Suppressor macrophage (primary cell): ENCODE data around the gene RNF187.
"Not testable (repeated sequence)": the region's sequence is repeated elsewhere in the genome, so short reads cannot be mapped to it uniquely, and the experiment has no call there.

Experiments used
- DNase-seq, 4 experiments: peaks; one replicate each; pipeline ENCODE4 v3.0.0-alpha.2; 2020 to 2022

The RNF187 gene

DNA sequence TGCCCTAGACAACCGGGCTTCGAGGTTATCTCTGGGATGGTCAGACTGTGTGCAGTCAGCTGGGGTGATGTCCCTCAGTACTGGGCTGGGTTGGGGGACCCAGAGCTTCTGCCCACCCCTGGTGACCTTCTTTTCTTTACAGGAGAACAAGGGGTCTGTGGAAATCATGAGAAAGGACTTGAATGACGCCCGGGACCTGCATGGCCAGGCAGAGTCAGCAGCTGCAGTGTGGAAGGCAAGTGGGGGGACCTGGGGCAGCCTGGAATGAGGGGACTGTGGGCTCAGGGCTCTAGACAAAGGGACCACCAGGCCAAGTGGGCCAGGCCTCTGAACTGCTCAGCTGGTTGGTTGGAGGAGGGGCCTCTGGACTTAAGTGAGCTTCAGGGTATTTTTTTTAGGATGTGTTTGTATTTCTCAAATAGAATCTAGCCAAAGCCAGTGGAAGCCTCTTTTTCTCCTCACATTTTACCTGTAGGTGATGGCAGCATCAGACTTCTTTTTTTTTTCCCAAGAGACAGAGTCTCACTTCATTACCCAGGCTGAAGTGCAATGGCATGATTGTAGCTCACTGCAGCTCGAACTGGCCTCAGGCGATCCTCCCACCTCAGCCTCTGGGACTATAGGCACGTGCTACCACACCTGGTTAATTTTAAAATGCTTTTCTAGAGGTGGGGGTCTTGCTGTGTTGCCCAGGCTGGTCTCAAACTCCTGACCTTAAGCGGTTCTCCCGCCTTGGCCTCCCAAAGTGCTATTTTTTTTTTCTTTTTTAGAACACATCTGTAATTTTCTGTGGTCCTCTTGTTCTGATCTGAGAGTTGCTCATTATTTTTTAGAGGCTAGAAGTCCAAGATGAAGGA lies 1.9 kb downstream of the RNF187 start:
- no peak for DNase-seq

DNA sequence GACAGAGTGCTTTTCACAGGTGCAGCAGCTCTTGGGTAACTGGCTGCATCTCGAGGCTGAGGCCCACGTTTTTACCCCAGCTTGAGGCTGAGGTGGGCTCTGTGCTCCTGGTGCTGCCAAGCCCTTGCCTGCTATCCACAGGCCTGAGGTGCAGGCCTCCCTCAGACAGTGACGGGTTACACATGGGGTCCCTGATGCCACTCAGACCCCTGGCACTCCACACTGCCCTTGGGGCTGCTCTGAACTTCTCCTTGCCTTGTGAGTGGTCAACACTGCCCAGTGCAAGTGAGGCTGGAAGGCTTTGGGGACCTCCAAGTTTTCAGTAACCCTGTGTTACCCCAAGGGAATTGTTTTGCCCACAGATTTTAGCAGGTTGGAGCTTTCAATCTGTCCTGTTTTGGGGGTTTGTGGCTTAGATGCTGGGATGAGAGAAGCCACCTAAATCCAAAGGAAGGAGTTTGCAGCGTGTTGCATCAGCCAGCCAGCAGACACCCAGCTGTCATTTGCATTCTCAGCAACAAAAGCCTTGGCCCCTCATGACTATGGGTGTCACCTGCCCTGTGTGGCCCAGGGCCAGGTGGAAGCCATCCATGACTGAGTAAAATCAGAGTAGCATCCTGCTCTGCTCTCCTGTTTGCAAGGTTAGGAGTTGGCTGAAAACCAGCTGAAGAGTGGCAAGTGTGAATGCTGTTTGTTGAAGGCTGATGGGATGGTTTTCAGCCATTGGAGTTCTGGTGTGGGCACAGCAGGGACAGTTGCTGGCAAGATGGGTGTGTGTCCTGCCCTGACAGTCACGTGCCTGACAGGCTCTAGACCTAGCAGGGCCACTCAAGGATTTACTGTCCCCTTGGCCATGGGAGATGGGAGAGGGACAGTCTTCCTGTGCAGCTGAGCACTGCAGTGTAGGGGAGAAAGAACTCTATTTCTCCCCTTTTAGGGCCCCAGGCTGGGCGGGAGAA lies 3.2 kb downstream of the RNF187 start:
- DNase-seq, result peak in 1 of 4 experiments; percentile 36

DNA sequence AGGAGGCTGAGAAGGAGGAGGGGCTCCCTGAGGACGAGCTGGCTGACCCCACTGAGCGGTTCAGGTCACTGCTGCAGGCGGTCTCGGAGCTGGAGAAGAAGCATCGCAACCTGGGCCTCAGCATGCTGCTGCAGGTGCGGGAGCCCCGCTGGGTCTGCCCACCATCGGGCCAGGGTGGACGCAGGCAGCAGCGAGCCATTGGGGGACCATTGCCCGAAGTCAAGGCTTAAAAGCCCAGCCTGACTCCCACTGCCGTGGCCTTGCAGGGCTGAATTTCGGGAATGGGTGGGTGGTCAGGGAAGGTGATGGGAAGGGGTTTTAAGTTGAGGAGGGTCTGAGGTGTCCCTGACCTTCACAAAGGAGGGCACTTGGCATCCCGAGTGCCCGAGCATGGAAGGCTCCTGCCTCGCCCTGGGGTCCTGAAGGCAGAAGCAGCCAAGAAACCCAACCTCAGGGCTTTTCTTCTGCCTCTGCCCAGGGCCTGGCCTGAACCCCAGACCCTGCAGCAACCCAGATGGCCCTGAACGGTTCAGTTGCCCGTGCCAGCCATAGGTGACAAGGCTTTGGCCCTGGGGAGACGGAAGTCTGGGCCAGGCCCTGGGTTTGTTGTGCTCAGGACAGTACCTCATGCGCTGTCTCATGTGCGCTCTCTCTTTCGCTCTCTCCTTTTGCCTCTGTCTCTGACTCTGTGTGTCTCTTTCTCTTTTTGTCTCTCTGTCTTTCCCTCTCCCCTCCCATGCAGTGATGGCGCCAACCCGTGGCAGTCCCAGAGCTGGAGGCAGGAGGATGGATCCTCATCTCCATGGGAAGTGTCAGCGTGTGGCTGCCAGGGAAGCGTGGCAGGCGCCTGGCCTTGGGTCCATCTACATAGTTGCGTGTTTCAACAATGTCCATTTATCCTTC lies 6.2 kb downstream of the RNF187 start:
- no peak for DNase-seq

DNA sequence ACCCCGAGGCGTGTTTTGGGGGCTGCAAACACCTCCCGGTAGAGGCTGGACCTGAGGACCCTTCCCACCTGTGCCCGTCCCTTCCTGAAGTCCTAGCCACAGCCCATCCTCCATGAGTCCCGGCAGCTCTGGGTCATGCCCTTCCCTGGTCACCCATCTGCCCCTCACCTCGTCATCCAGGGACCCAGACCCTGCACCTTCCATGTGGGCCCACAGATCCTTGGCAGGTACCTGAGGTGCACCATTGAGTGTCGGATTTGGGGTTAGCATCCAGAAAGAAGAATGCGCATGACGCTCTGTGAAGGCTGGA lies 6.8 kb downstream of the RNF187 start:
- no peak for DNase-seq

GRCh38 chr1:228494391-228494790 lies 7.2 kb downstream of the RNF187 start:
- DNase-seq, result no peak

DNA sequence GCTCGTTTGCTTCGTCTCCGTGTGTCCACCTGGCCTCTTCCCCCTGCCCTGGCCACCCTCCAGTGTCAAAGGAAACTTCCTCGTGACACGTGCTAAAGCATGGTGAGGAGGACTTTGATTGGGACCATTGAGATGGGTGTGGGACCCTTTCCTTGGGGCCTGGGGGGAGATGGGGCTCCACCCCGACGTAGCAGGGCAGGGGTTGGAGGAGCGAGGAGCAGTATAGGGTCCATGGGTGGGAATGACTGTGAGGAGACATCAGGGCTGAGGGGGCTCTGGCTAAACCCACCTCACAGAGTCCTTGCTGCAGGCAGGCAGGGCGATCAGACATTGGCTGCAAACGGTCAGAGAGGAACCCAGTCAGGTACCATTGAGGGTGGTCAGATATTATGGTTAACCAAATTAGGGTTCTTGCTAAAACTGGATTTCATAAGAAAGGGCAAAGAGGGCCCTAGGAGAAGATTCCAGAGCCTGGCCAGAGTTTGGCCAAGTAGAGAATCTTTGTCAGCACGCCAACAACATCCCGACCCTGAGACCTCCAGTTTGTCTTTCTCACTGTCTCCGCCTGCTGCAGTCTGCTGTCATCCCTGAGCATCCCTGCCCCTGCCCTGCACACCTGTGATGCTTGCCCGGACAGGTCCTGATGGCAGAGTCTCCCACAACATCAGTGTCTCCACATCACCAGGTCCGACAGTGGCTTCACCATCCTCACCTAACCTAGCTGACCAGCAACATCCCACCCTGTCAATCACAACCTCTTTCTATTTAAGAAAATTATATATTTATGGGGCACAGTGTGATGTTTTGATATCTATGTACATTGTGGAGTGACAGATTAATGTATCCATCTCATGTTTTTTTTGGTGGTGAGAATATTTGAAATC lies 8.0 kb downstream of the RNF187 start:
- no peak for DNase-seq

DNA sequence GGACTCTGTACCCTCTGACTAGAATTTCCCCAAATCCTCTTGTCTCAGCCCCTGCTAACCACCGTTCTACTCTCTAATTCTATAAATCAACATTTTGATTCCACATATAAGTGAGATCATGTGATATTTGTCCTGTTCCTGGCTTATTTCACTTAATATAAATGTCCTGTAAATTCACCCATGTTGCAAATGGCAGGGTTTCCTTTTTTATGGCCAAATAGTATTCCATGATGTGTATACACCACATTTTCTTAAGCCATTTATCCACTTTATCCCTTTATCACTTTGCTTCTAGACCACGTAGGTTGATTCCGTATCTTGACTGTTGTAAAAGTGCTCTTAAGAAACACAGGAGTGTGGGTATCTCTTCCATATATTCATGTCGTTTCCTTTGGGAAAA lies 8.9 kb downstream of the RNF187 start:
- DNase-seq, result no peak

GRCh38 chr1:228496494-228496893 lies 9.3 kb downstream of the RNF187 start:
- no peak for DNase-seq

- no peak for DNase-seq
Observed at GRCh38 chr1:228497206-228497605, 10.0 kb downstream of the RNF187 start.

GRCh38 chr1:228497817-228498216 lies 10.6 kb downstream of the RNF187 start:
- no peak for DNase-seq

GRCh38 chr1:228500143-228500734 lies 13.1 kb downstream of the RNF187 start:
- peak in 3 of 4 experiments; percentile 32 to 63 (median 62) for DNase-seq

- DNase-seq, result peak; percentile 88 to 92 (median 90)
Observed at GRCh38 chr1:228500901-228501871, 14.0 kb downstream of the RNF187 start.

GRCh38 chr1:228502522-228502921 lies 15.3 kb downstream of the RNF187 start:
- DNase-seq, result no peak

- not testable (repeated sequence) for DNase-seq
Observed at GRCh38 chr1:228505944-228506343, 18.8 kb downstream of the RNF187 start.

DNA sequence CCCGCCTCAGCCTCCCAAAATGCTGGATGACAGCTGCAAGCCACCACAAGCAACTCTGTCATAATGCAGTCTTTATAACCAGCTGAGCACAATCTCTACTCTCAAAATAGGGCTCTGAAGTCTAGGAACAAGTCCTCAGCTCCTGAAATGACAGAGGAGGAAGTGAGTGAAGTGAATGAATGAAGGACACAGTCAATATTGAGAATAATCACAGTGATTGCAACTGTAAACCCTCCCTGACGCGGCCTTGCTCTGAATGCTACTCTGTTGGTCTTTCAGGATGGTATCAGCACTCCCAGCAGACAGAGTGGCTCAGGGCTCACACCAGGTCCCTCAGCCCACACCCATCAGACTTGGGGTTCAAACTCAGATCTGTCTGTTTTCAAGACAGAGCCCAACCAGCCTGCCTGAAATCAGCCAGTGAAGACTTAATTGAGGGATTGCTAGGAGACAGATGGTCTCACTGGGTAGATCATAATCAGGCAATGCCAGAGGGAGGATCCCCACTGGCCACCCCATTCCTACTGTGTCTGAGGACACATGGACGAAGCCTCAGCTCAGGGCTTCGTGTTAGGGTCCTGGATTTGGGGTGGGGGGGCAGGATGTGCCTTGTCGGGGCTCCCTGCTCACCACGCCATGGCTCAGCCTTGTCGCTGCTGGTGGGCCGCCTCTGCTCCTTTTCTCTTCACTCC lies 20.9 kb downstream of the RNF187 start:
- DNase-seq, result no peak

- no peak for DNase-seq
Observed at GRCh38 chr1:228508840-228509415, 21.7 kb downstream of the RNF187 start.

- no peak for DNase-seq
Observed at GRCh38 chr1:228510101-228510802, 23.1 kb downstream of the RNF187 start.

DNA sequence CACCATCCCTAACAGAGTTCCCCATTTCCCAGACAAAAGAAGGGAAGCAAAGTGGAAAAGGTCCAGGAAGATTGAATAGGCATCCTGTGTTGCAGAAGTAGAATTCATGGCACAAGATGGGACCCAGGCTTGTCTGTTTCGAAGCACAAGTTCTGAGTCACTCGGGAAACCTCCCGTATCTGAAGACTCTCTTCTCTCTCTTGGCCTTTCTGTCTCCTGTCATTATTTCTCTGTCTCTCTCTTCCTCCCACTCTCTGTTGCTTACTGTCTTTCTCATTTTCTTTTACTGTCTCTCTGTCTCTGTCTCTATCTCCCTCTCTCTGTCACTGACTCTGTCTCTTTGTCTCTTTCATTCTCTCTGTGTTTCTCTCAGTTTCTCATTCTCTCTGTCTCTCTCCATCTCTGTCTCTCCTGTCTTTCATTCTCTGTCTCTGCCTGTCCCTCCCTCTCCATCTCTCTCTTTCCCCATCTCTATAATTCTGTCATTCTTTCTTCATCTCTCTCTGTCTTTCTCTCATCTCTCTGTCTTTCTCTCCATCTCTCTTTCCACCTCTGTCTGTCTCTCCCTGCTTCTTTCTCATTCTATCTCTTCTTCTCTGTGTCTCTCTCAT lies 23.7 kb downstream of the RNF187 start:
- DNase-seq, result no peak
